ENCODE results near the gene PURB. TPM values are rescaled to one million over a fixed set of nuclear protein-coding genes. Genes with fewer than 3 reads are reported as not detected.

Gene PURB
- total and polyA plus RNA-seq, 10 of the 15 experiments (the other 5 are each of a cell fraction or from before 2014, with no cell fraction given) = 0.77 to 18.6 (median 8.9) TPM

DNA sequence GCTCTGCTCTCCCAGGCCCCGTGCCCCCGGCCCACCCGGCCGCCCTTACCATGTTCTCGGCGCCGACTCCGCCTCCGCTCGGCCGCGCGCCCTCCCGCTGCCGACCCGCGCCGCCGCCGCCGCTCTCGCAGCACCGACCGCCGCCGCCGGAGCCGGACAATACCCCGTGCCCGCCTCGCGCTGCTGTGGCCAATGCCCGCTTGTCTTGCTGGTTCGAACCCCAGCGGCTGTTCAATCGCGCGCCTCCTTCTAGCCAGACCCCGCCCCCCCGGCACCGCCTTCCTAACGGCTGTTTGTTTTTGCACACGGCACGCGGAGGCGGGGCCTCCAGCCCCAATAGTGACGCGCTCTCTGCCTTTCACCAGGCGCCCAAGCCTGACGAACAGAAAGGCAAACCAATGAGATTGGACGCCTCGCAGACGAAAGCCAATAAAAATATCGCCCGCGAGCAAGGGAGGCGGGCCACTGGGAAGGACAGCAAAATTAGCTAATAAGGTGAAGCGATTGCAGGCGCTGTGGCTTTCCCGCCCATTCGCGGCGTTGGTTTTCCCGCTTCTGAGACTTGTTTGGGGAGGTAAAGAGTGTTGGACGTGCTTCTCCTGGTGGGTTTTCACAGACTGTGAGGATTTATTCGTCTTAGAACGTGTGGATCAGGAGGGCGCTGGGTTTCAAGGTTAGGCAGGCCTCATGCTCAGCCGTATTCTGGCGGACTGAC is 37.3 kb downstream of the PURB start, which contains the start of gene H2AZ2 (continued):
- TF ChIP-seq CBFB (IDR thresholded peaks at IDR 0.05; ENCODE audit: low read depth) (peak; percentile 85), CHD1 (IDR thresholded peaks at IDR 0.05; ENCODE audit: low read depth, low read length) (peak; percentile 1; the same call in 1 of the 2 replicates), KAT2A (conservative IDR thresholded peaks at IDR 0.05; ENCODE audit: control insufficient read depth, low read depth, low read length) (no peak), SP1 (IDR thresholded peaks at IDR 0.05; ENCODE audit: low read depth, low read length) (peak; percentile 99), CEBPZ (IDR thresholded peaks at IDR 0.05; ENCODE audit: low read depth, low read length) (peak; percentile 97), MXI1 (IDR thresholded peaks at IDR 0.05; ENCODE audit: low read depth, low read length) (peak; percentile 56), ZBED1 (IDR thresholded peaks at IDR 0.05; ENCODE audit: borderline replicate concordance) (0 out of 2 replicates have a peak, but pooled peaks have one; percentile 3), ATF7 (IDR thresholded peaks at IDR 0.05; ENCODE audit: low read depth) (peak; percentile 82), HCFC1 (IDR thresholded peaks at IDR 0.05; ENCODE audit: low read length) (peak; percentile 32; the same call in 1 of the 2 replicates), CBX5 (IDR thresholded peaks at IDR 0.05; ENCODE audit: low read depth) (no peak), HSF1 (IDR thresholded peaks at IDR 0.05; ENCODE audit: low read depth, low read length) (peak; percentile 66; the same call in 1 of the 2 replicates), USF2 (IDR thresholded peaks at IDR 0.05; ENCODE audit: borderline replicate concordance, low read depth, low read length) (no peak), CREM (IDR thresholded peaks at IDR 0.05; ENCODE audit: low read depth) (peak; percentile 88), CHD2 (IDR thresholded peaks at IDR 0.05; ENCODE audit: borderline replicate concordance, low read depth, low read length) (peak; percentile 98)
- TF ChIP-seq, protein P1, sequence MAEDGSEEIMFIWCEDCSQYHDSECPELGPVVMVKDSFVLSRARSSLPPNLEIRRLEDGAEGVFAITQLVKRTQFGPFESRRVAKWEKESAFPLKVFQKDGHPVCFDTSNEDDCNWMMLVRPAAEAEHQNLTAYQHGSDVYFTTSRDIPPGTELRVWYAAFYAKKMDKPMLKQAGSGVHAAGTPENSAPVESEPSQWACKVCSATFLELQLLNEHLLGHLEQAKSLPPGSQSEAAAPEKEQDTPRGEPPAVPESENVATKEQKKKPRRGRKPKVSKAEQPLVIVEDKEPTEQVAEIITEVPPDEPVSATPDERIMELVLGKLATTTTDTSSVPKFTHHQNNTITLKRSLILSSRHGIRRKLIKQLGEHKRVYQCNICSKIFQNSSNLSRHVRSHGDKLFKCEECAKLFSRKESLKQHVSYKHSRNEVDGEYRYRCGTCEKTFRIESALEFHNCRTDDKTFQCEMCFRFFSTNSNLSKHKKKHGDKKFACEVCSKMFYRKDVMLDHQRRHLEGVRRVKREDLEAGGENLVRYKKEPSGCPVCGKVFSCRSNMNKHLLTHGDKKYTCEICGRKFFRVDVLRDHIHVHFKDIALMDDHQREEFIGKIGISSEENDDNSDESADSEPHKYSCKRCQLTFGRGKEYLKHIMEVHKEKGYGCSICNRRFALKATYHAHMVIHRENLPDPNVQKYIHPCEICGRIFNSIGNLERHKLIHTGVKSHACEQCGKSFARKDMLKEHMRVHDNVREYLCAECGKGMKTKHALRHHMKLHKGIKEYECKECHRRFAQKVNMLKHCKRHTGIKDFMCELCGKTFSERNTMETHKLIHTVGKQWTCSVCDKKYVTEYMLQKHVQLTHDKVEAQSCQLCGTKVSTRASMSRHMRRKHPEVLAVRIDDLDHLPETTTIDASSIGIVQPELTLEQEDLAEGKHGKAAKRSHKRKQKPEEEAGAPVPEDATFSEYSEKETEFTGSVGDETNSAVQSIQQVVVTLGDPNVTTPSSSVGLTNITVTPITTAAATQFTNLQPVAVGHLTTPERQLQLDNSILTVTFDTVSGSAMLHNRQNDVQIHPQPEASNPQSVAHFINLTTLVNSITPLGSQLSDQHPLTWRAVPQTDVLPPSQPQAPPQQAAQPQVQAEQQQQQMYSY (CRISPR knock-in tag; IDR thresholded peaks at IDR 0.05) = no peak
- TF ChIP-seq, protein P2, sequence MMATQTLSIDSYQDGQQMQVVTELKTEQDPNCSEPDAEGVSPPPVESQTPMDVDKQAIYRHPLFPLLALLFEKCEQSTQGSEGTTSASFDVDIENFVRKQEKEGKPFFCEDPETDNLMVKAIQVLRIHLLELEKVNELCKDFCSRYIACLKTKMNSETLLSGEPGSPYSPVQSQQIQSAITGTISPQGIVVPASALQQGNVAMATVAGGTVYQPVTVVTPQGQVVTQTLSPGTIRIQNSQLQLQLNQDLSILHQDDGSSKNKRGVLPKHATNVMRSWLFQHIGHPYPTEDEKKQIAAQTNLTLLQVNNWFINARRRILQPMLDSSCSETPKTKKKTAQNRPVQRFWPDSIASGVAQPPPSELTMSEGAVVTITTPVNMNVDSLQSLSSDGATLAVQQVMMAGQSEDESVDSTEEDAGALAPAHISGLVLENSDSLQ (IDR thresholded peaks at IDR 0.05) = peak; percentile 100
- TF ChIP-seq, protein P3, sequence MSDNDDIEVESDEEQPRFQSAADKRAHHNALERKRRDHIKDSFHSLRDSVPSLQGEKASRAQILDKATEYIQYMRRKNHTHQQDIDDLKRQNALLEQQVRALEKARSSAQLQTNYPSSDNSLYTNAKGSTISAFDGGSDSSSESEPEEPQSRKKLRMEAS (IDR thresholded peaks at IDR 0.05; ENCODE audit: low read depth, low read length) = peak; percentile 17; the same call in 1 of the 2 replicates
